Gastroesophageal sphincter (tissue), 4 donors: ENCODE results near the gene CLDN12. TPM values are rescaled to one million over a fixed set of nuclear protein-coding genes. Genes with fewer than 3 reads are reported as not detected.

ENCODE experiments used
- ATAC-seq: fragments of 150-250 bp; one replicate; pipeline ENCODE4 v1.9.1; 2016; ENCODE audit warnings: mild to moderate bottlenecking, moderate library complexity
- H3K27ac ChIP-seq, 4 donors: fragments of 200-600 bp; sonication (generic) in 3 of 4; 1 replicate in 3 of 4; 2 replicates in 1 of 4; pipeline ENCODE4 v1.5.1; 2016 to 2019
- H3K27me3 ChIP-seq: fragments of 200-600 bp; sonication (generic); one replicate; pipeline ENCODE4 v1.5.1; 2019
- H3K36me3 ChIP-seq, 2 donors: fragments of 200-600 bp; sonication (generic); one replicate each; pipeline ENCODE4 v1.5.1; 2019; ENCODE audit warnings: control low read depth in 1 of 2
- H3K4me1 ChIP-seq, 3 donors: fragments of 200-600 bp; sonication (generic); 1 replicate in 2 of 3; 2 replicates in 1 of 3; pipeline ENCODE4 v1.5.1; 2016 to 2019; ENCODE audit warnings: control low read depth in 2 of 3
- H3K4me3 ChIP-seq, 2 donors: fragments of 200-600 bp; sonication (generic); one replicate each; pipeline ENCODE4 v1.5.1; 2019; ENCODE audit warnings: mild to moderate bottlenecking in 1 of 2, moderate library complexity in 1 of 2
- H3K9me3 ChIP-seq, 3 donors: fragments of 200-600 bp; sonication (generic); one replicate each; pipeline ENCODE4 v1.5.1; 2017 to 2019; ENCODE audit warnings: control low read depth in 2 of 3
- CTCF ChIP-seq, 4 experiments: fragments of 200-600 bp in 2 of 4; fragments of 450-650 bp in 2 of 4; sonication (generic) in 1 of 4; IDR thresholded peaks; one replicate each; pipeline ENCODE4 v1.5.1; 2017 to 2019; ENCODE audit warnings: antibody characterized with exemption in 4 of 4, mild to moderate bottlenecking in 2 of 4, moderate library complexity in 2 of 4
- EP300 ChIP-seq: sonication (generic); formaldehyde crosslinking; IDR thresholded peaks from one replicate; pipeline ENCODE4 v1.6.1; 2017; ENCODE audit warnings: antibody characterized with exemption, mild to moderate bottlenecking
- POLR2A ChIP-seq, 2 donors: fragments of 450-650 bp; IDR thresholded peaks; one replicate each; pipeline ENCODE4 v1.6.1; 2017; ENCODE audit warnings: antibody characterized with exemption in 2 of 2, mild to moderate bottlenecking in 2 of 2, moderate library complexity in 1 of 2
- POLR2AphosphoS5 ChIP-seq: sonication (generic); formaldehyde crosslinking; IDR thresholded peaks from one replicate; pipeline ENCODE4 v1.6.1; 2017; ENCODE audit warnings: antibody characterized with exemption
- WGBS, 2 donors: methylation state at CpG; one replicate each; pipeline ENCODE4 v1.1.5; 2018; ENCODE audit warnings: low coverage in 1 of 2; 5-methylcytosine and 5-hydroxymethylcytosine counted together
- total RNA-seq, 4 donors: library from RNA; depleted of rRNA; stranded (reverse); fragments of >200 nt; gene quantifications; one replicate each; pipeline ENCODE4 v1.1.0, GENCODE V29; 2016

The CLDN12 gene
- 10 to 100 TPM; 23.6 to 64.1 (median 27.4) TPM for total RNA-seq

- TF ChIP-seq POLR2A (IDR thresholded peaks at IDR 0.05) (peak; percentile 37 to 41), EP300 (no peak), POLR2AphosphoS5 (peak; percentile 71)
- H3K9me3 ChIP-seq = peaks cover 0 to 2% (median 0%) of the 10 kb centered on the region in 3 donors
- peaks cover 0 to 32% of the 10 kb centered on the region in 2 donors for H3K36me3 ChIP-seq
- peak within 1 kb of the TSS; percentile 64 to 99 for H3K4me3 ChIP-seq
- WGBS, 2 donors = 0% methylated on average over 11 to 21 of the region's 35 CpGs
- no peaks in the 10 kb centered on the region for H3K27me3 ChIP-seq
- peaks cover 0 to 29% (median 8%) of the 10 kb centered on the region in 3 donors for H3K4me1 ChIP-seq
- ATAC-seq = peak; percentile 95
- peak within 1 kb of the TSS; percentile 89 to 98 (median 92) for H3K27ac ChIP-seq
Observed at GRCh38 chr7:90403174-90404113, at the start of gene CLDN12. Gene CLDN12, plus strand, starts transcription at chr7:90403461. Its CDS starts 9,216 bp downstream, at chr7:90412677.

- Histone ChIP-seq H3K4me3 (no peak overlapping the region), H3K36me3 (peaks cover 0 to 86% of the 10 kb centered on the region in 2 donors), H3K9me3 (no peaks in the 10 kb centered on the region), H3K27me3 (no peaks in the 10 kb centered on the region), H3K27ac (no peak overlapping the region), H3K4me1 (no peaks in the 10 kb centered on the region)
- ATAC-seq = no peak
- 83 to 100% methylated on average over 1 of the region's 1 CpG for WGBS, 2 donors
- no peak for TF ChIP-seq CTCF (IDR thresholded peaks at IDR 0.05)
- no peak for TF ChIP-seq POLR2A (IDR thresholded peaks at IDR 0.05)
- TF ChIP-seq POLR2AphosphoS5 = no peak
- no peak for TF ChIP-seq EP300
Observed at GRCh38 chr7:90383422-90383821, 19.8 kb upstream of the CLDN12 start.

- 72 to 100% methylated on average over 2 to 3 of the region's 3 CpGs for WGBS, 2 donors
- H3K36me3 ChIP-seq = peaks cover 0 to 82% of the 10 kb centered on the region in 2 donors
Observed at GRCh38 chr7:90383861-90384260, 19.4 kb upstream of the CLDN12 start.

GRCh38 chr7:90384433-90384832 is 18.8 kb upstream of the CLDN12 start:
- Histone ChIP-seq H3K4me3 (no peak overlapping the region), H3K27me3 (no peaks in the 10 kb centered on the region), H3K9me3 (no peaks in the 10 kb centered on the region), H3K27ac (no peak overlapping the region), H3K4me1 (no peaks in the 10 kb centered on the region), H3K36me3 (peaks cover 0 to 76% of the 10 kb centered on the region in 2 donors)
- TF ChIP-seq POLR2AphosphoS5 = no peak
- TF ChIP-seq POLR2A (IDR thresholded peaks at IDR 0.05) = no peak
- no peak for TF ChIP-seq EP300
- TF ChIP-seq CTCF (IDR thresholded peaks at IDR 0.05) = no peak
- no peak for ATAC-seq

More at GRCh38 chr7:90383861-90384260, 19.4 kb upstream of the CLDN12 start:
- no peak for ATAC-seq
- Histone ChIP-seq H3K27ac (no peak overlapping the region), H3K9me3 (no peaks in the 10 kb centered on the region), H3K27me3 (no peaks in the 10 kb centered on the region), H3K4me1 (no peaks in the 10 kb centered on the region), H3K4me3 (no peak overlapping the region)
- no peak for TF ChIP-seq EP300

- H3K27ac ChIP-seq = no peak overlapping the region
- TF ChIP-seq CTCF (IDR thresholded peaks at IDR 0.05) (no peak), POLR2A (IDR thresholded peaks at IDR 0.05) (no peak), POLR2AphosphoS5 (no peak)
- H3K27me3 ChIP-seq = no peaks in the 10 kb centered on the region
- H3K9me3 ChIP-seq = no peaks in the 10 kb centered on the region
- ATAC-seq = no peak
- no peak overlapping the region for H3K4me3 ChIP-seq
- H3K4me1 ChIP-seq = no peaks in the 10 kb centered on the region
- WGBS, 2 donors = 83 to 90% methylated on average over 1 to 2 of the region's 2 CpGs
- peaks cover 0 to 44% of the 10 kb centered on the region in 2 donors for H3K36me3 ChIP-seq
Observed at GRCh38 chr7:90387470-90388240, 15.6 kb upstream of the CLDN12 start.
